Natural killer cell (primary cell): Measurements from ENCODE around the gene KRTAP13-1. TPM values are rescaled to one million over a fixed set of nuclear protein-coding genes. Genes with fewer than 3 reads are reported as not detected.

ENCODE experiments used
- ATAC-seq, 3 donors: fragments of 150-1000 bp in 2 of 3; fragments of 200-7000 bp in 1 of 3; cut with Tn5 transposase; 1 replicate in 1 of 3; 2 replicates in 2 of 3; pipeline ENCODE4 v1.10.0; 2021; ENCODE audit warnings: mild to moderate bottlenecking in 2 of 3, moderate library complexity in 2 of 3
- DNase-seq, 2 donors: peaks; one replicate each; pipeline versions ENCODE4 v3.0.0 to v3.0.0-alpha.2; 2013 to 2021; ENCODE audit warnings: mixed read lengths in 1 of 2
- H3K27ac ChIP-seq: one replicate; pipeline ENCODE4 v1.5.1; 2013; ENCODE audit warnings: mild to moderate bottlenecking, low read length
- H3K27me3 ChIP-seq: one replicate; pipeline ENCODE4 v1.6.1; 2013; ENCODE audit warnings: low read length; ENCODE audit not compliant: control insufficient read depth, insufficient read depth
- H3K36me3 ChIP-seq: one replicate; pipeline ENCODE4 v1.6.1; 2013; ENCODE audit warnings: low read length; ENCODE audit not compliant: control insufficient read depth, insufficient read depth
- H3K4me1 ChIP-seq: one replicate; pipeline ENCODE4 v1.6.1; 2013; ENCODE audit warnings: low read length; ENCODE audit not compliant: control insufficient read depth, insufficient read depth
- H3K4me3 ChIP-seq: one replicate; pipeline ENCODE4 v1.5.1; 2013; ENCODE audit warnings: low read length
- H3K9me3 ChIP-seq: one replicate; pipeline ENCODE4 v1.6.1; 2013; ENCODE audit warnings: low read length; ENCODE audit not compliant: control insufficient read depth, insufficient read depth
- H3K27ac Mint-ChIP-seq, 2 donors: one replicate each; pipeline ENCODE4 v1.8.0; 2022; ENCODE audit warnings: mild to moderate bottlenecking in 2 of 2, mixed read lengths in 2 of 2, moderate library complexity in 1 of 2
- H3K27me3 Mint-ChIP-seq, 2 donors: one replicate each; pipeline ENCODE4 v1.8.0; 2022; ENCODE audit warnings: low read depth in 2 of 2, mixed read lengths in 2 of 2
- H3K36me3 Mint-ChIP-seq: one replicate; pipeline ENCODE4 v1.8.0; 2022; ENCODE audit warnings: mixed read lengths
- H3K4me1 Mint-ChIP-seq, 2 donors: one replicate each; pipeline ENCODE4 v1.8.0; 2022; ENCODE audit warnings: mixed read lengths in 2 of 2
- H3K4me3 Mint-ChIP-seq: one replicate; pipeline ENCODE4 v1.8.0; 2022; ENCODE audit warnings: mild to moderate bottlenecking, moderate library complexity, mixed read lengths
- H3K9me3 Mint-ChIP-seq, 2 donors: one replicate each; pipeline ENCODE4 v1.8.0; 2022; ENCODE audit warnings: mixed read lengths in 2 of 2
- CTCF ChIP-seq: fragments of 200-600 bp; IDR thresholded peaks from one replicate; pipeline ENCODE4 v1.8.0; 2022; ENCODE audit warnings: antibody characterized with exemption
- WGBS: methylation state at CpG from one replicate; pipeline ENCODE4 v1.1.7; 2013; ENCODE audit warnings: missing lambda C conversion rate; ENCODE audit not compliant: insufficient coverage; 5-methylcytosine and 5-hydroxymethylcytosine counted together
- intact Hi-C: fragments of 100-400 bp; cut with micrococcal nuclease; formaldehyde crosslinking; loops from one replicate; pipeline ENCODE4 v1.14.2; 2022
- total RNA-seq, 4 donors: library from RNA; stranded (reverse); fragments of 120-200 nt in 1 of 4; gene quantifications; one replicate each; pipeline versions ENCODE4 v1.2.3 to v1.2.4, GENCODE V29; 2013 to 2022

Gene KRTAP13-1
- total RNA-seq, 3 donors from 2014 or later (not counting 1 experiment from before 2014, with no cell fraction given), result not detected

- no peaks in the 10 kb centered on the region for H3K36me3 ChIP-seq
- no peak overlapping the region for H3K27ac ChIP-seq
- no peak for DNase-seq
- H3K4me1 Mint-ChIP-seq, result no peaks in the 10 kb centered on the region
- H3K27me3 ChIP-seq, result no peaks in the 10 kb centered on the region
- no peak for ATAC-seq
- H3K9me3 ChIP-seq, result no peaks in the 10 kb centered on the region
- no peaks in the 10 kb centered on the region for H3K27me3 Mint-ChIP-seq
- H3K4me3 Mint-ChIP-seq, result no peak overlapping the region
- H3K9me3 Mint-ChIP-seq, result peaks cover 4 to 10% of the 10 kb centered on the region in 2 donors
- no peak for TF ChIP-seq CTCF
- H3K4me1 ChIP-seq, result no peaks in the 10 kb centered on the region
- no peaks in the 10 kb centered on the region for H3K36me3 Mint-ChIP-seq
- intact Hi-C loops, result no loop called here
- WGBS, result no CpG with 5 or more reads among the region's 3 CpGs
- no peak overlapping the region for H3K4me3 ChIP-seq
- H3K27ac Mint-ChIP-seq, result no peak overlapping the region
Observed at GRCh38 chr21:30437010-30437565, 41.3 kb downstream of the KRTAP13-1 start.

- no peaks in the 10 kb centered on the region for H3K27me3 ChIP-seq
- ATAC-seq, result no peak
- no peak within 1 kb of the TSS for H3K27ac ChIP-seq
- no peaks in the 10 kb centered on the region for H3K4me1 Mint-ChIP-seq
- no peaks in the 10 kb centered on the region for H3K36me3 Mint-ChIP-seq
- H3K27me3 Mint-ChIP-seq, result no peaks in the 10 kb centered on the region
- WGBS, result 92% methylated on average over 5 of the region's 5 CpGs
- no peak for DNase-seq
- TF ChIP-seq CTCF, result no peak
- intact Hi-C loops, result no loop called here
- H3K9me3 ChIP-seq, result no peaks in the 10 kb centered on the region
- H3K9me3 Mint-ChIP-seq, result peaks cover 6 to 10% of the 10 kb centered on the region in 2 donors
- H3K4me3 ChIP-seq, result no peak within 1 kb of the TSS
- H3K36me3 ChIP-seq, result no peaks in the 10 kb centered on the region
- no peaks in the 10 kb centered on the region for H3K4me1 ChIP-seq
- H3K4me3 Mint-ChIP-seq, result no peak within 1 kb of the TSS
- H3K27ac Mint-ChIP-seq, result no peak within 1 kb of the TSS
Observed at GRCh38 chr21:30439975-30440374, 44.1 kb downstream of the KRTAP13-1 start, which contains the start of gene KRTAP15-1. Gene KRTAP15-1, plus strand, starts transcription at chr21:30440275. Its CDS starts 53 bp downstream, at chr21:30440328.

- no peak overlapping the region for H3K4me3 Mint-ChIP-seq
- no peak overlapping the region for H3K27ac ChIP-seq
- intact Hi-C loops, result no loop called here
- H3K27me3 Mint-ChIP-seq, result no peaks in the 10 kb centered on the region
- no peaks in the 10 kb centered on the region for H3K4me1 ChIP-seq
- H3K4me3 ChIP-seq, result no peak overlapping the region
- TF ChIP-seq CTCF, result no peak
- H3K9me3 ChIP-seq, result no peaks in the 10 kb centered on the region
- H3K36me3 ChIP-seq, result no peaks in the 10 kb centered on the region
- H3K4me1 Mint-ChIP-seq, result no peaks in the 10 kb centered on the region
- no peak for DNase-seq
- no peak overlapping the region for H3K27ac Mint-ChIP-seq
- H3K9me3 Mint-ChIP-seq, result peaks cover 5% of the 10 kb centered on the region in 2 donors
- ATAC-seq, result no peak
- no peaks in the 10 kb centered on the region for H3K27me3 ChIP-seq
- H3K36me3 Mint-ChIP-seq, result no peaks in the 10 kb centered on the region
Observed at GRCh38 chr21:30443226-30443625, 47.4 kb downstream of the KRTAP13-1 start.

- Histone ChIP-seq H3K36me3 (no peaks in the 10 kb centered on the region), H3K4me1 (no peaks in the 10 kb centered on the region), H3K9me3 (no peaks in the 10 kb centered on the region), H3K27ac (no peak overlapping the region), H3K27me3 (no peaks in the 10 kb centered on the region), H3K4me3 (no peak overlapping the region)
- no peak for TF ChIP-seq CTCF
- Mint-ChIP-seq H3K36me3 (no peaks in the 10 kb centered on the region), H3K4me1 (no peaks in the 10 kb centered on the region), H3K9me3 (peaks cover 5% of the 10 kb centered on the region in 2 donors), H3K27ac (no peak overlapping the region), H3K4me3 (no peak overlapping the region), H3K27me3 (no peaks in the 10 kb centered on the region)
- 73% methylated on average over 1 of the region's 1 CpG for WGBS
- DNase-seq (no peak), ATAC-seq (no peak)
- intact Hi-C loops, result no loop called here
Observed at GRCh38 chr21:30444204-30444603, 48.4 kb downstream of the KRTAP13-1 start.
